GM21825 (cell line): ENCODE data around the gene STT3B.

ENCODE experiments used
- ATAC-seq: cut with Tn5 transposase; IDR thresholded peaks from one replicate; pipeline ENCODE4 v1.9.1; 2021; ENCODE audit warnings: mild to moderate bottlenecking, moderate library complexity; ENCODE audit not compliant: unreplicated experiment

The STT3B gene

GRCh38 chr3:31516757-31517156, 16.0 kb upstream of the STT3B start:
- ATAC-seq, result no peak

- no peak for ATAC-seq
These were observed 11.3 kb upstream of the STT3B start for GRCh38 chr3:31521468-31521867.

GRCh38 chr3:31522152-31522551, 10.6 kb upstream of the STT3B start:
- ATAC-seq, result peak; percentile 73

- no peak for ATAC-seq
These were observed 9.2 kb upstream of the STT3B start for GRCh38 chr3:31523543-31523942.

GRCh38 chr3:31525532-31525931, 7.2 kb upstream of the STT3B start:
- no peak for ATAC-seq

- ATAC-seq, result no peak
These were observed 3.3 kb upstream of the STT3B start for GRCh38 chr3:31529421-31529820.

DNA sequence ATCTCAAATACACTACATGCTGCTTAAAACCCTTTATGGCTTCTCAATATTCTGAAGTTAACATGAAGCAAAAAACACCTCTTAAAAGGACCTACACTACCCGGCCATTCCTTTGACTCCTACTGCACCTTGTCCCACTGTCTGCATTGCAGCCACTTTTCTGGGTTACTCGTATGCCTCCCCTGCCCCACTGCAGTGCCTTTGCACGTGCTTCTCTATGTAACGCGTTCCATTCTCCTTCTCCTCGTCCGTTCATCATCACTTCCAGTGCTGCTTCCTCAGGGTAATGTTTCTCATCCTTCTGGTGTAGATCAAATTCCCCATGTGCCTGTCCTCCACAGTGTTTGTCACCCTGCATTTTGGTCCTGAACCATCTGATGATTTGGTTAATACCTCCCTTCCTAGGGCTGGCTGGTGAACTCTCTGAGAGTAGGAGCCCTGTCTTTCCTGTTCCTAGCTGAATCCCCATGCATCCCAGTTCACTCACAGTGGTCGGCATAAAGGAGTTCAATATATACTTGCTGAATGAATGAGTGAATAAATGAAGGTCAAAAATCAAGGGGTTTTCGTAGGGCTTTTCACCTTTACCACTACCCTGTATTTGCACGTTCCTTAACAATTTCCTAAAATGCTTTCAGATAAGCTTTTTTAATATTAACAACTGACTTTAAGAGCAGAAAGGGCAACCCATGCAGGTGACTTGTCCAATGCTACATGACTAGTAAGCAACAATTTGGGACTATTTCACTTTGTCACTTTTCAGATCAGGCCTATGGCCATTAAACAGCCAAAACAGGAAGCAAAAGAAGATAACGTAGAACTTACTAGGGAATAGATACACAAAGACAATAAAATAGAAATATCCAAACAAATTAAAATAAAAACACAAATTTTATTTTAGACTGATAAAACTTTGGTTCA, 2.4 kb upstream of the STT3B start:
- ATAC-seq, result no peak

DNA sequence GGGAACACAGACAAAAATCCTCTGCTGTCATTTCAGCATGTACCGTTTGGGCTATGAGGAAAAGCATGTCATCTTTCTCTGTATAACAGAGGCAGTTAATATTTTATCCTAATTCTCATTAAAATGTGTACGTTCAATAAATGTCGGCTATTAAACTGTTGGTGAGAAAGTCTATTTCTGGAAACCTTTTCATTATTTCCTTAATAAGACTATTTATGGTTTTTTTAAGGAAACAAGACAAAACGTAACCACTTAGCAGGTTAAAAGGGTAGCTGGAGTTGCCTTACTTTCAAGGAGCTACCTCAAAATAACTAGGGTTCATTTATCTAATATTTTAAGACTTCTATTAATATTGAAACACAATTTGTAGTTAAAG, 1.8 kb upstream of the STT3B start:
- ATAC-seq, result no peak

DNA sequence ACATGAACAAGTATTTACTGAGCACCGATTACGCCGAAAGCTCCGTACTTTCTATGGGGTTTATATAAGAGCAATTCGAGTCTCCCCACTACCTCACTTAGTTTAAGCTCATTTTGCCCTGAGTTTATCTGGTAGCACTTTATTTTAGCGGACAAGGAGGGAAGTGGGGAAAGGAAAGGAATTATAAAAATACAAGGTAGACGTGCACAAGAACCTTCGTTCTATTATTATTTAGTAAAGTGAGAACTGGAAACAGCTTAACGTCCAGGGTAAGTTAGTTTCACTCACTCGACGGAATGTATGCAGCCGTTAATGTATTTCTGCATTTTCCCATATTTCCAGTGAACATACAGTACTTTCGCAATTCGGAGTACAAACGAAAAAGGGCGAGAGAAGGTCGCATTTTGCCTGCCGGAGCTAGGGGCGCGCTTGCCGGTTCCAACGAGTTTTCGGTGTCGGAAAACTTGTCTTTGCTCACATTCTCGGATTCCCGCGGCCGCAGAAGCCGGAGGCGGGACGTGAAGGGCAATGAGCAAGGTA, 1.2 kb upstream of the STT3B start:
- ATAC-seq, result no peak

GRCh38 chr3:31531992-31532586, 636 bp upstream of the STT3B start:
- ATAC-seq, result peak; percentile 85

DNA sequence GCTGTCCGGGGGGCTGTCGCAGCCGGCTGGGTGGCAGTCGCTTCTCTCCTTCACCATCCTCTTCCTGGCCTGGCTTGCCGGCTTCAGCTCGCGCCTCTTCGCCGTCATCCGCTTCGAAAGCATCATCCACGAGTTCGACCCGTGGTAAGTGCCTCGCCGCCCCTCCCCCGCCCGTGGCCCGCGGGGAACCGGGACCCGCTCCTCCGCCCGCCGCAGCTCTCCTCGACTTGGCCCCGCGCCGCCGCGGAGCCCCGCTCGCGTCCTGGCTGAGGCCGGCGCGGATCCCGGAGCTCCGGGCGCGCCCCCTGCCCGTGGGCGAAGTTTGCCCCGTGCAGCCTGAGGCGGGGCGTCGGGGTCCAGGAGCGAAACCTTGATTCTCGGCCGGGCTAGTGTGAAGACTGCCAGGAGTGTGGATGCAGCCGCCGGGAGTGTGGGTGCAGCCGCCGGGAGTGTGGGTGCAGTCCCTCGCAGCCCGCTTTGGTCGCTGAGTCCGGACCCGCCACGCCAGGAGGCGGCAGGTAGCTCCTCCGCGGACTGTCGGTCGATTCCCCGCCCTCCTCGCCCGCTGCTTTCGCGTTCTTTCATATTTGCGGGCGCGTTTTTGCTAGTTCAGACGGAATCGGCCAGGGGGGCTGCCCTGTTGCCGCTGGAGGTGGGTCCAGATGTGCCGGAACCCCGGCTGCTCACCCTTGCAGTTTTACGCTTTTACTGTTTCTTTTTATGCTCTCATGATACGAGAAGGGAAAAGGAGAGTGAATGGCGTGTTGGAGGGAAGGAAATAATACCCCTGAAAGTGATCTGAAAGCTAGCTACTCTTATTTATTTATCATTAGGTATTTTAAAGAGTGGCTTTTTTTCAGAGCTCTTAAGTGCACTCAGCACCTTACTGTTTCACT, 692 bp downstream of the STT3B start:
- peak; percentile 6 for ATAC-seq

GRCh38 chr3:31534065-31534425, 1.3 kb downstream of the STT3B start:
- ATAC-seq, result no peak

DNA sequence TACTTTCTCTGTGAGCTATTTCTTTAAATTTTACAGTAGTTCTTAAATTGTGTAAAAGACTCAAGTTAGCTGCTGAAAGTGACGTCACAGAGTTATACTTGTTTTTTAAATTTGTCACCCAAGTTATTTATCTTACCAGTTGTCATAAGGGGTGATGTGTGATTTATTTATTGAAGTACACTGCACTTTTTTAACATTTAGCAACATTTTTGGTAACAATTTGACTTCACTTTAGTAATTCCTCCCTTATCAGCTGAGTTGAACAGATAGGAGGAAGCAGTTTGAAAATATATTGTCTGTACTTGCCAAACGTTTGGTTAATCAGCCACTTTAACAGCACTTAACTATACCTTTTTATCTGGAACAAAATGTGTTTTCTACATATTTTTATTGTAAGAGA, 3.8 kb downstream of the STT3B start:
- ATAC-seq, result no peak

DNA sequence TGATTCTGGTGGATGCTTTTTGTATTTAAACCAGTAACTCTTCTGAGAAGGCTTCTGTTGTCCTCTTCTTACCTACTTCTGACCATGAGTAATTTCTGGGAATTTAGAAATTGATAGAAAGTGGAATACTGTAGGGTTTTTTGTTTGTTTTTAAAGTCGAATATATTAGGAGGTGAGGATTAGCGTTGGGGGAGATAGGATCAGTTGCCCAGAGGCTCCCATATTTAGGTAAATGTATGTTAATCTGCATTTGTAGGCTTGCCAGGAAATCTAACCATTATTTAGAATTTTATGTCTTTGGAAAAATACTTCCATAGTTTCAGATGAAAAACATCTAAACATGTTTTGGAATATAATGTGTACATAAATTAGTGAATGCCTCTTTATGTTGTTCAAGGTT, 6.1 kb downstream of the STT3B start:
- no peak for ATAC-seq

DNA sequence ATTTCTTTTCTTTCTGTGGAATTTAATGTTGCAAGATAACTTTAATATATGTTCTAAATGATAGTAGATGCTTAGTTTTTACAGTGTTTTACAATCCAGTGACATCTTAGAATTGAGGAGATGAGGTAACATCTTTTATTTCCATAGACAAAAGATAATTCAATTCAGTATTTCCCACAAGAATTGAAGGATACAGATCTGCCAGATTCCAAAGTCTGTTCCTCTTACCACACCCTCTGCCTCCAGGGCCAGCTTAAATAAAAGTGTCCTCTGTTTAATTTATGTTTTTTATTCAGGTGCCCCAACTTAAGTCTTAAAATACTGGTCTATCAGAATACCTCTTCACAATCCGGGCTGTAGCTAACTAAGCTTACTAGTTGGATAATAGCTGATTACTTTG, 6.5 kb downstream of the STT3B start:
- no peak for ATAC-seq

DNA sequence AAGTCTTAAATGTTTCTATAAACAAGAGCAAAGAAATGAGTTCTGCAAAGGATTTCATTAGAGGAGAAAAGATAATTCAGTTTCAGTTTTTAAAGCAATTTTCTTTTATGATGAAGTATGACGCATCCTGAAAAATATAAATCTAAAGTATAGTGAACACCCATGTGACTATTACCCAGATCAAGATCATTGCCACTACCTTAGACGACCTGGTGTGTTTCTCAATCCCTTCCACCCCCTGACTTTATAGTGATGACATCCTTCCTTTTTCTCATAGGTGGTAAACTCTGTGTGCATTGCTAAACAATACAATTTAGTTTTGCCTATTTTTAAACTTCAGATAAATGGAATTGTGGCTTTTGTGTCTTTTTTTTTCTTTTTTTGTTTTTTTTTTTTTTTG, 8.4 kb downstream of the STT3B start:
- no peak for ATAC-seq

DNA sequence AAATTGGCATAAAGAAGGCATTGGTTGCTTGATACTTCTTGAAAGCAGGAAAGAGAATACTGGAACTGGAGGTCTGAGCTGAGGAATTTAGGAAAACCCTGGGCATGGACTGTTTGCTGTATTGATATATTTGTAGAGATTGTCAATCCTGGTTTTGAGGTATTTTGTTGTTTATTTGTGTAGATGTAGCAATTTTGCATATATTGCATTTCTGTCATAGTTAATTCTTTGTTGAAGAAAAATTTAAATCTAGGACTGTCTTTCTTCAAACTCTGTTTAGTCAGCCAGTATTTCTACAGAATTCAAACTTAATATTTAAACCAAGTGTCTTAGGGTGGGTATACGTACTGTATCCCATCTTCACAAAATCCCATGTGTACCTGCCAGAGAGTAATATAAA, 9.5 kb downstream of the STT3B start:
- no peak for ATAC-seq

DNA sequence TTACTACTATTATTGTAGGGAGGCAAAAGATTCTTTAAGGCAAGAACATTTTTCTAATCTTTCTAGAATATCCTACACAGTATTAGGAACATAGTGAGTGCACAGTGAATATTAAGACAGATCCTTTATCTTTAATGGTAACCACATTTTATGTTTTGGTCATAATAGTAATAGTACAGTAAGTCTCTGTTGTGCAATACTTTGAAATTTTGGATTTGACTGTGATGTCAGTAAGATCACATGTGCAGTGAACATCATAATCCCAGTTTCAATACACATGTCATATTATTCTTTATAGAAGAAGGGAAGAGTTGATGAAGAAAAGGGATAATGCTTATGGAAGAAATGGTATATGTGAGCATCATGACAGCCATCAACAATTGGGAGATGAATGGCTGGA, 10.7 kb downstream of the STT3B start:
- no peak for ATAC-seq

DNA sequence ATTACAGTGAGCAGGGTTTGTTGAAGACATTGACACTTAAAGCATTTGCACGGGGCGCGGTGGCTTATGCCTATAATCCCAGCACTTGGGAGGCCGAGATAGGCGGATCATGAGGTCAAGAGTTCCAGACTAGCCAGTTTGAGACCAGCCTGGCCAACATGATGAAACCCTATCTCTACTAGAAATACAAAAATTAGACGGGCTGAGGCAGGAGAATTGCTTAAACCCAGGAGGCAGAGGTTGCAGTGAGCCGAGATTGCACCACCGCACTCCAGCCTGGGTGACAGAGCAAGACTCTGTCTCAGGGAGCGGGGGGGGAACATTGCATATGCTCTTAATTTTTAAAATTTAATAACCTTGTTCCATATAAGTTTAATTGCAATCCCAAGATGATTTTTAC, 11.9 kb downstream of the STT3B start:
- no peak for ATAC-seq

DNA sequence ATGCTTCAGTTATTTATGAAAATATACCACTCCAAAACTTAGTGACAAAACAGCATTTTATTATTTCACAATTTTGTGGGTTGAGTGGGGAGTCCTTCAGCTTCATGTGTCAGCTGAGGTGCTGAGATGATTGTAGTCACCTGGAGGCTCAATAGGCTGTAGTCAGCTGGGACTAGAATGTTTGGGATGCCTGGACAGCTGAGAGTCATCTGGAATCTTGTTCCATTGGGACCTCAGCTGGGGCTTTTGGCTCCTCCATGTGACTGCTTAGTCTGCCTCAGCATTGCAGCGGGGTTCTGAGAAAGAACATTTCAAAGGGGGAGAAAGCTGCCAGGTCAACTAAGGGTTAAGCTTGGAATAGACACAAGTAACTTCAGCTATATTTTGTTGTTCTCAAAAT, 13.4 kb downstream of the STT3B start:
- ATAC-seq, result no peak

DNA sequence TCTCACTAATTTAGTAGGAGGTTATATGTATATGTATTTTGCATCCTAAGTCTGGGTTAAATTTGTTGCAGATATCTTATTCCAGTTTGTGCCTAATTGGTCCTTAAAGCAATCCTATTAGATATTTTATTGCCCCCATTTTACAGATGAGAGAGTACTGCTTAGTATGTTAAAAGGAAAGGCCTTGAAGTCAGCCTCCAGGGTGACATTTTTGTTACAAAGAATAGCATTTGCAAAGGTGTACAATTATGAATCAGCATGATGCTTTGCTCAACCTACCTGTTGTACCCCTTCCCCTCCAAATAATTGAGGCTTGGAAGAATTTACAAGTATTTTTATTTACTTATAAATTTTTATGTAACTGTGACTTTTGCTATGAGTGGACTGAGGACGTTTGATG, 14.0 kb downstream of the STT3B start:
- no peak for ATAC-seq
